ENCODE measurements around the gene ING4. TPM values are rescaled to one million over a fixed set of nuclear protein-coding genes. Genes with fewer than 3 reads are reported as not detected.
A peak's percentile ranks its signal among the peaks of the same experiment; 100 is the strongest.
"Not testable (repeated sequence)": the region's sequence is repeated elsewhere in the genome, so short reads cannot be mapped to it uniquely, and the experiment has no call there.

Gene ING4
- total RNA-seq (ENCODE audit: low replicate concordance) = 58.1 and 102 TPM in 2 replicates
- long read RNA-seq, transcript ING4-201 (8 exons, 1,709 nt) = major isoform, 145 of 401 reads
- long read RNA-seq, transcript ING4-203 (8 exons, 741 nt) = minor isoform, 57 of 401 reads
- long read RNA-seq, transcript ING4-202 (8 exons, 1,393 nt) = minor isoform, 114 of 401 reads
- long read RNA-seq, transcript ING4-215 (9 exons, 1,150 nt) = minor isoform, 8 of 401 reads
- long read RNA-seq, partial matches to known transcripts = 6 of 401 reads
- long read RNA-seq, other reads (novel, unspliced or antisense) = 60 of 401 reads

- peak; percentile 94 for DNase-seq (ENCODE audit: extremely low spot score, unreplicated experiment)
- Mint-ChIP-seq H3K27me3 (no peaks in the 10 kb centered on the region), H3K27ac (peak within 1 kb of the TSS; percentile 98), H3K4me3 (peak within 1 kb of the TSS; percentile 99), H3K36me3 (peaks cover 40% of the 10 kb centered on the region), H3K9me3 (no peaks in the 10 kb centered on the region), H3K4me1 (ENCODE audit: unreplicated experiment) (peaks cover 8% of the 10 kb centered on the region)
- TF ChIP-seq CTCF (conservative IDR thresholded peaks at IDR 0.05) = no peak
These were observed at the start of gene ING4 for GRCh38 chr12:6662906-6663742. TSS of gene ING4 (minus strand) at chr12:6663119. CDS start at chr12:6663101, 18 bp downstream.

- Mint-ChIP-seq H3K27ac (no peak overlapping the region), H3K9me3 (no peaks in the 10 kb centered on the region)
These were observed 46.1 kb upstream of the ING4 start for GRCh38 chr12:6708960-6709394.

GRCh38 chr12:6708351-6708750 lies 45.4 kb upstream of the ING4 start:
- H3K4me1 Mint-ChIP-seq (ENCODE audit: unreplicated experiment); H3K9me3 Mint-ChIP-seq; H3K4me3 Mint-ChIP-seq; DNase-seq (ENCODE audit: extremely low spot score, unreplicated experiment); H3K27ac Mint-ChIP-seq; H3K36me3 Mint-ChIP-seq: not testable (repeated sequence)
- H3K27me3 Mint-ChIP-seq = peaks cover 27% of the 10 kb centered on the region

More at GRCh38 chr12:6708960-6709394, 46.1 kb upstream of the ING4 start:
- no peak for DNase-seq (ENCODE audit: extremely low spot score, unreplicated experiment)
- no peak for TF ChIP-seq CTCF (conservative IDR thresholded peaks at IDR 0.05)
- Mint-ChIP-seq H3K36me3 (no peaks in the 10 kb centered on the region), H3K4me3 (no peak overlapping the region), H3K4me1 (ENCODE audit: unreplicated experiment) (no peaks in the 10 kb centered on the region), H3K27me3 (peaks cover 21% of the 10 kb centered on the region)

GRCh38 chr12:6703631-6704030 lies 40.7 kb upstream of the ING4 start:
- Mint-ChIP-seq H3K27ac (no peak overlapping the region), H3K27me3 (peaks cover 62% of the 10 kb centered on the region)
- no peak for DNase-seq (ENCODE audit: extremely low spot score, unreplicated experiment)

GRCh38 chr12:6701078-6701768 lies 38.3 kb upstream of the ING4 start:
- Mint-ChIP-seq H3K4me1 (ENCODE audit: unreplicated experiment) (peaks cover 6% of the 10 kb centered on the region), H3K27ac (no peak overlapping the region), H3K36me3 (peaks cover 14% of the 10 kb centered on the region), H3K9me3 (no peaks in the 10 kb centered on the region), H3K4me3 (peak overlapping the region; percentile 67), H3K27me3 (peaks cover 83% of the 10 kb centered on the region)
- TF ChIP-seq CTCF (conservative IDR thresholded peaks at IDR 0.05) = no peak
- no peak for DNase-seq (ENCODE audit: extremely low spot score, unreplicated experiment)

More at GRCh38 chr12:6703631-6704030, 40.7 kb upstream of the ING4 start:
- Mint-ChIP-seq H3K4me1 (ENCODE audit: unreplicated experiment) (peaks cover 6% of the 10 kb centered on the region), H3K4me3 (peak overlapping the region; percentile 21), H3K9me3 (no peaks in the 10 kb centered on the region), H3K36me3 (peaks cover 8% of the 10 kb centered on the region)
- no peak for TF ChIP-seq CTCF (conservative IDR thresholded peaks at IDR 0.05)

Data from type B pancreatic cell (in vitro differentiated cells).